ENCODE data around the gene LGALS3BP. TPM values are rescaled to one million over a fixed set of nuclear protein-coding genes. Genes with fewer than 3 reads are reported as not detected.
A peak's percentile ranks its signal among the peaks of the same experiment; 100 is the strongest.

LGALS3BP gene
- total and polyA plus RNA-seq, 2 experiments from 2014 or later, result 15.1 to 36.5 TPM

DNA sequence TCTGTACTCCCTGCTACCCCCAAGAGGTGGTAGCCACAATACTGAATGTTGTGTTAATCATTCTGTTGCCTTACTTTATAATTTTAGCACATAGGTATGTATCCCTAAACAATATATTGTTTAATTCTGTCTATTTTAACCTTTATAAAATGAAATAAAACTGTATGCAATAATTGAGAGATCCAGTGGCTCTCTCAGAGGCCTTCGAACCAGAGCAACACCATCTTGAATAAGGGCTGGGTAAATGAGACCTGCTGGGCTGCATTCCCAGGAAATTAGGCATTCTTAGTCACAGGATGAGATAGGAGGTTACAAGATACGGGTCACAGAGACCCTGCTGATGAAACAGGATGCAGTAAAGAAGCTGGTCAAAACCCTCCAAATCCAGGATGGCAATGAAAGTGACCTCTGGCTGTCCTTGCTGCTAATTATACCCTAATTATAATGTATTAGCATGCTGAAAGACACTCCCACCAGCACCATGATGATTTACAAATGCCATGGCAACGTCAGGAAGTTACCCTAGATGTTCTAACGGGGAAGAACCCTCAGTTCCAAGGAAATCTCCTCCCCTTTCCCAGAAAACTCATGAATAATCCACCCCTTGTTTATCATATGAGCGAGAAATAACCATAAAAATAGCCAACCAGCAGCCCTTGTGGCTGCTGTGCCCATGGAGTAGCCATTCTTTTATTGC lies 31.9 kb upstream of the LGALS3BP start:
- H3K4me3 Mint-ChIP-seq, result no peak overlapping the region
- no peak overlapping the region for H3K27ac ChIP-seq (ENCODE audit: low read depth)

DNA sequence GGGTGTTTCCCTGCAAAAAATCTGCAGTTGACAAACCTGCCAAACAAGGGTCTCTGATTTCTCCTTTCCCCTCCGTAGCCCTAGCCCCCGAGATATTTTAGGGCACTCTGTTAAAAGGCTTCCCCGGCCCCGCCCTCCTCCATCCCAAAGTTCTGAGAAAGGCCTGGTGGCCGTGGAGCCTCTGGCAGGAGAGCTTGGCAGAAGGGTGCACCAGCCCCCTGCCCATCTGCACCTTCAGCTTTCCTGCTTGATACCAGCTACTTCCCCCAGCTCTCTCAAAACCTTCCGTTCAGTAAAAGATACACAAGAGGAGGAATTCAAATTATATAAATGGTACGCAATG lies 30.6 kb upstream of the LGALS3BP start:
- Histone ChIP-seq H3F3A (replicated peaks; ENCODE audit: low read depth) (peaks cover 2% of the 10 kb centered on the region; the same call in 1 of the 2 replicates), H3K4me1 (ENCODE audit: insufficient read depth) (peaks cover 5% of the 10 kb centered on the region; the same call in 1 of the 2 replicates), H3K9me2 (ENCODE audit: insufficient read depth) (no peaks in the 10 kb centered on the region; the same call in 1 of the 2 replicates), H4K20me1 (replicated peaks; ENCODE audit: insufficient read depth) (peaks cover 30% of the 10 kb centered on the region), H2AFZ (peak overlapping the region; percentile 92; the same call in 1 of the 2 replicates), H3K36me3 (ENCODE audit: insufficient read depth) (no peaks in the 10 kb centered on the region), H3K4me2 (peak overlapping the region; percentile 76), H3K27me3 (ENCODE audit: insufficient read depth) (peaks cover 43% of the 10 kb centered on the region), H3K27ac (ENCODE audit: low read depth) (peak overlapping the region; percentile 50; the same call in 1 of the 2 replicates), H3K4me3 (peak overlapping the region; percentile 82), H3K79me2 (replicated peaks; ENCODE audit: insufficient read depth) (peaks cover 13% of the 10 kb centered on the region)
- ATAC-seq, result no peak
- no peak overlapping the region for H3K27ac Mint-ChIP-seq
- H3K4me1 Mint-ChIP-seq, result peaks cover 19% of the 10 kb centered on the region
- peaks cover 42% of the 10 kb centered on the region for H3K9me3 Mint-ChIP-seq
- peak overlapping the region; percentile 91 for H3K4me3 Mint-ChIP-seq
- peaks cover 21% of the 10 kb centered on the region for H3K36me3 Mint-ChIP-seq (ENCODE audit: low read depth)
- H3K27me3 Mint-ChIP-seq (ENCODE audit: insufficient read depth, low read depth, poor library complexity), result peaks cover 50% of the 10 kb centered on the region
- DNase-seq (ENCODE audit: low spot score), result no peak
- TF ChIP-seq EZH2phosphoT487 (IDR thresholded peaks at IDR 0.05; ENCODE audit: unreplicated experiment), result no peak
- no peak for TF ChIP-seq EZH2 (IDR thresholded peaks at IDR 0.05; ENCODE audit: low read depth, unreplicated experiment)
- TF ChIP-seq CREB1 (CRISPR knock-in tag; IDR thresholded peaks at IDR 0.05; ENCODE audit: low read depth), result no peak
- TF ChIP-seq ZNF114 (CRISPR knock-in tag; IDR thresholded peaks at IDR 0.05), result no peak
- no peak for TF ChIP-seq POLR2AphosphoS5 (IDR thresholded peaks at IDR 0.05; ENCODE audit: low read depth)
- TF ChIP-seq NANOG (IDR thresholded peaks at IDR 0.05; ENCODE audit: borderline replicate concordance), result no peak
- TF ChIP-seq ZNF331 (CRISPR knock-in tag; IDR thresholded peaks at IDR 0.05; ENCODE audit: low read depth), result no peak
- no peak for TF ChIP-seq STAT1 (IDR thresholded peaks at IDR 0.05; ENCODE audit: unreplicated experiment)
- TF ChIP-seq, protein P1, sequence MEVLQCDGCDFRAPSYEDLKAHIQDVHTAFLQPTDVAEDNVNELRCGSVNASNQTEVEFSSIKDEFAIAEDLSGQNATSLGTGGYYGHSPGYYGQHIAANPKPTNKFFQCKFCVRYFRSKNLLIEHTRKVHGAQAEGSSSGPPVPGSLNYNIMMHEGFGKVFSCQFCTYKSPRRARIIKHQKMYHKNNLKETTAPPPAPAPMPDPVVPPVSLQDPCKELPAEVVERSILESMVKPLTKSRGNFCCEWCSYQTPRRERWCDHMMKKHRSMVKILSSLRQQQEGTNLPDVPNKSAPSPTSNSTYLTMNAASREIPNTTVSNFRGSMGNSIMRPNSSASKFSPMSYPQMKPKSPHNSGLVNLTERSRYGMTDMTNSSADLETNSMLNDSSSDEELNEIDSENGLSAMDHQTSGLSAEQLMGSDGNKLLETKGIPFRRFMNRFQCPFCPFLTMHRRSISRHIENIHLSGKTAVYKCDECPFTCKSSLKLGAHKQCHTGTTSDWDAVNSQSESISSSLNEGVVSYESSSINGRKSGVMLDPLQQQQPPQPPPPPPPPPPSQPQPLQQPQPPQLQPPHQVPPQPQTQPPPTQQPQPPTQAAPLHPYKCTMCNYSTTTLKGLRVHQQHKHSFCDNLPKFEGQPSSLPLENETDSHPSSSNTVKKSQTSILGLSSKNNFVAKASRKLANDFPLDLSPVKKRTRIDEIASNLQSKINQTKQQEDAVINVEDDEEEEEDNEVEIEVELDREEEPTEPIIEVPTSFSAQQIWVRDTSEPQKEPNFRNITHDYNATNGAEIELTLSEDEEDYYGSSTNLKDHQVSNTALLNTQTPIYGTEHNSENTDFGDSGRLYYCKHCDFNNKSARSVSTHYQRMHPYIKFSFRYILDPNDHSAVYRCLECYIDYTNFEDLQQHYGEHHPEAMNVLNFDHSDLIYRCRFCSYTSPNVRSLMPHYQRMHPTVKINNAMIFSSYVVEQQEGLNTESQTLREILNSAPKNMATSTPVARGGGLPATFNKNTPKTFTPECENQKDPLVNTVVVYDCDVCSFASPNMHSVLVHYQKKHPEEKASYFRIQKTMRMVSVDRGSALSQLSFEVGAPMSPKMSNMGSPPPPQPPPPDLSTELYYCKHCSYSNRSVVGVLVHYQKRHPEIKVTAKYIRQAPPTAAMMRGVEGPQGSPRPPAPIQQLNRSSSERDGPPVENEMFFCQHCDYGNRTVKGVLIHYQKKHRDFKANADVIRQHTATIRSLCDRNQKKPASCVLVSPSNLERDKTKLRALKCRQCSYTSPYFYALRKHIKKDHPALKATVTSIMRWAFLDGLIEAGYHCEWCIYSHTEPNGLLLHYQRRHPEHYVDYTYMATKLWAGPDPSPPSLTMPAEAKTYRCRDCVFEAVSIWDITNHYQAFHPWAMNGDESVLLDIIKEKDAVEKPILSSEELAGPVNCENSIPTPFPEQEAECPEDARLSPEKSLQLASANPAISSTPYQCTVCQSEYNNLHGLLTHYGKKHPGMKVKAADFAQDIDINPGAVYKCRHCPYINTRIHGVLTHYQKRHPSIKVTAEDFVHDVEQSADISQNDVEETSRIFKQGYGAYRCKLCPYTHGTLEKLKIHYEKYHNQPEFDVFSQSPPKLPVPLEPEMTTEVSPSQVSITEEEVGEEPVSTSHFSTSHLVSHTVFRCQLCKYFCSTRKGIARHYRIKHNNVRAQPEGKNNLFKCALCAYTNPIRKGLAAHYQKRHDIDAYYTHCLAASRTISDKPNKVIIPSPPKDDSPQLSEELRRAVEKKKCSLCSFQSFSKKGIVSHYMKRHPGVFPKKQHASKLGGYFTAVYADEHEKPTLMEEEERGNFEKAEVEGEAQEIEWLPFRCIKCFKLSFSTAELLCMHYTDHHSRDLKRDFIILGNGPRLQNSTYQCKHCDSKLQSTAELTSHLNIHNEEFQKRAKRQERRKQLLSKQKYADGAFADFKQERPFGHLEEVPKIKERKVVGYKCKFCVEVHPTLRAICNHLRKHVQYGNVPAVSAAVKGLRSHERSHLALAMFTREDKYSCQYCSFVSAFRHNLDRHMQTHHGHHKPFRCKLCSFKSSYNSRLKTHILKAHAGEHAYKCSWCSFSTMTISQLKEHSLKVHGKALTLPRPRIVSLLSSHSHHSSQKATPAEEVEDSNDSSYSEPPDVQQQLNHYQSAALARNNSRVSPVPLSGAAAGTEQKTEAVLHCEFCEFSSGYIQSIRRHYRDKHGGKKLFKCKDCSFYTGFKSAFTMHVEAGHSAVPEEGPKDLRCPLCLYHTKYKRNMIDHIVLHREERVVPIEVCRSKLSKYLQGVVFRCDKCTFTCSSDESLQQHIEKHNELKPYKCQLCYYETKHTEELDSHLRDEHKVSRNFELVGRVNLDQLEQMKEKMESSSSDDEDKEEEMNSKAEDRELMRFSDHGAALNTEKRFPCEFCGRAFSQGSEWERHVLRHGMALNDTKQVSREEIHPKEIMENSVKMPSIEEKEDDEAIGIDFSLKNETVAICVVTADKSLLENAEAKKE (CRISPR knock-in tag; IDR thresholded peaks at IDR 0.05), result no peak

More for the DNA sequence above, 31.9 kb upstream of the LGALS3BP start:
- Mint-ChIP-seq H3K4me1 (peaks cover 19% of the 10 kb centered on the region), H3K36me3 (ENCODE audit: low read depth) (peaks cover 19% of the 10 kb centered on the region), H3K27ac (no peak overlapping the region), H3K27me3 (ENCODE audit: insufficient read depth, low read depth, poor library complexity) (peaks cover 39% of the 10 kb centered on the region), H3K9me3 (peaks cover 52% of the 10 kb centered on the region)
- H3K4me3 ChIP-seq, result no peak overlapping the region
- no peak overlapping the region for H3K4me2 ChIP-seq
- peaks cover 5% of the 10 kb centered on the region; the same call in 1 of the 2 replicates for H3K4me1 ChIP-seq (ENCODE audit: insufficient read depth)
- H3K27me3 ChIP-seq (ENCODE audit: insufficient read depth), result peaks cover 30% of the 10 kb centered on the region
- peaks cover 17% of the 10 kb centered on the region for H4K20me1 ChIP-seq (replicated peaks; ENCODE audit: insufficient read depth)
- TF ChIP-seq JUNB (IDR thresholded peaks at IDR 0.05; ENCODE audit: unreplicated experiment) (no peak), EZH2phosphoT487 (IDR thresholded peaks at IDR 0.05; ENCODE audit: unreplicated experiment) (no peak), POLR2AphosphoS5 (IDR thresholded peaks at IDR 0.05; ENCODE audit: low read depth) (no peak)
- TF ChIP-seq, protein P2, sequence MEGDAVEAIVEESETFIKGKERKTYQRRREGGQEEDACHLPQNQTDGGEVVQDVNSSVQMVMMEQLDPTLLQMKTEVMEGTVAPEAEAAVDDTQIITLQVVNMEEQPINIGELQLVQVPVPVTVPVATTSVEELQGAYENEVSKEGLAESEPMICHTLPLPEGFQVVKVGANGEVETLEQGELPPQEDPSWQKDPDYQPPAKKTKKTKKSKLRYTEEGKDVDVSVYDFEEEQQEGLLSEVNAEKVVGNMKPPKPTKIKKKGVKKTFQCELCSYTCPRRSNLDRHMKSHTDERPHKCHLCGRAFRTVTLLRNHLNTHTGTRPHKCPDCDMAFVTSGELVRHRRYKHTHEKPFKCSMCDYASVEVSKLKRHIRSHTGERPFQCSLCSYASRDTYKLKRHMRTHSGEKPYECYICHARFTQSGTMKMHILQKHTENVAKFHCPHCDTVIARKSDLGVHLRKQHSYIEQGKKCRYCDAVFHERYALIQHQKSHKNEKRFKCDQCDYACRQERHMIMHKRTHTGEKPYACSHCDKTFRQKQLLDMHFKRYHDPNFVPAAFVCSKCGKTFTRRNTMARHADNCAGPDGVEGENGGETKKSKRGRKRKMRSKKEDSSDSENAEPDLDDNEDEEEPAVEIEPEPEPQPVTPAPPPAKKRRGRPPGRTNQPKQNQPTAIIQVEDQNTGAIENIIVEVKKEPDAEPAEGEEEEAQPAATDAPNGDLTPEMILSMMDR (conservative IDR thresholded peaks at IDR 0.05; ENCODE audit: low read depth in 2 of 2), result no peak
- no peaks in the 10 kb centered on the region; the same call in 1 of the 2 replicates for H3K9me2 ChIP-seq (ENCODE audit: insufficient read depth)
- no peaks in the 10 kb centered on the region for H3K36me3 ChIP-seq (ENCODE audit: insufficient read depth)
- H3K79me2 ChIP-seq (replicated peaks; ENCODE audit: insufficient read depth), result peaks cover 5% of the 10 kb centered on the region
- DNase-seq (ENCODE audit: low spot score) (no peak), ATAC-seq (no peak)
- no peaks in the 10 kb centered on the region for H3F3A ChIP-seq (replicated peaks; ENCODE audit: low read depth)
- no peak overlapping the region for H2AFZ ChIP-seq

Data from GM23338 (cell line).